NCI-H510A treated with DMSO at 0.1 percent for 48 hours (cell line): ENCODE data around the gene EVC.
A peak's percentile ranks its signal among the peaks of the same experiment; 100 is the strongest.

Experiments used
- DNase-seq: peaks from one replicate; lab custom pipeline; 2025; lab: John Stamatoyannopoulos, UW

Gene EVC

DNA sequence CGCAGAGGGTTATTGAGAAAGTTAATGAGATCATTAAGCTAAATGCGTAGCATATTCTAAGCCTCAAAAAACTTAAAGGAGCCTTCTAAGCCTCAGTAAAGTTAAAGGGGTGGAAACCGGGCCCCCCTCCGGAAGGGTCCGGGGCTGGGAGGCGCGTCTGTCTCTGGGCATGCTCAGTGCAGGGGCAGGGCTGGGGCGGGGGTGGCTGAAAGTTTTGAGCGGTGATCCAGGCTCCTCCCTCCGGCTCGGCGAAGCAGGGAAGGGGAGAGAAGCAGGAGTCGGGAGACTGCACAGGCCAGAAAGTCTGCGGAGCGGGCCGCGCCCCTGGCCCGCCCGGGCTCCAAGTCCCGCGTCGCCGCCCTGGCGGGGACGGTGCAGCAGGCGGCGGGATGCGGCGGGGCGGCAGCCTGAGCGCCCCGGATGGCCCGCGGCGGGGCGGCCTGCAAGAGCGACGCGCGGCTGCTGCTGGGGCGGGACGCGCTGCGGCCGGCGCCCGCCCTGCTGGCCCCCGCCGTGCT, at the start of gene EVC:
Gene EVC, plus strand, starts transcription at position 241 of the 518 bp plus-strand sequence. Its CDS starts 180 bp downstream, at position 421.
- DNase-seq = peak; percentile 23

GRCh38 chr4:5661237-5661636, 49.8 kb upstream of the EVC start:
- no peak for DNase-seq

DNA sequence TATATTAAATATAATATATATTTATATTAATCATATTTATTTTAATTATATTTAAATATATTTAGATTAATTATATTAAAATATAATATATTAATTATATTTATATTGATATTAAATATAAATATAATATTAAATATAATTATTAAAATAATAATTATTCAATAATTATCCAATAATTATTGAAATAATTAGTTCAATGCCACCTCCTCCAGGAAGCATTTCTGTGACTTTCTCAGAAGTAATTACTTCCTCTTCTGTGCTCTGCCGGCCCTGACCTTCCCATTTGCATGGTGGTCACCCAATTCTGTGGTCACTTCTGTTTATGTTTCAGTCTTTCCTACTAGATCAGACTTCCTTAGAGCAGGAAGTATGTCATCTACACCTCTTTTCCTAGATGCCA, 48.4 kb upstream of the EVC start:
- no peak for DNase-seq

DNA sequence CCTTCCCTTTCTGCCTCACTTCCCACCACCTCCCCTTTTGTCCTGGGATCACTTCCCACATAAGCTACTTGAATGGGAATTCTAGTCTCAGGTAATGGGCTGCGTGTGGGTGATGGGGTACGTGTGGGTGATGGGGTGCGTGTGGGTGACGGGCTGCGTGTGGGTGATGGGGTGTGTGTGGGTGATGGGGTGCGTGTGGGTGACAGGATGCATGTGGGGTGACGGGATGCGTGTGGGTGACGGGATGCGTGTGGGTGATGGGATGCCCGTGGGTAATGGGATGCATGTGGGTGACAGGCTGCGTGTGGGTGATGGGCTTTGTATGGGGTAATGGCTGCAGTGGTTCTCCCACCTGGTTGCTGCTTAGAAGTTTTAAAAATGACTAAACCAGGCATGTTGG, 46.2 kb upstream of the EVC start:
- DNase-seq = no peak

DNA sequence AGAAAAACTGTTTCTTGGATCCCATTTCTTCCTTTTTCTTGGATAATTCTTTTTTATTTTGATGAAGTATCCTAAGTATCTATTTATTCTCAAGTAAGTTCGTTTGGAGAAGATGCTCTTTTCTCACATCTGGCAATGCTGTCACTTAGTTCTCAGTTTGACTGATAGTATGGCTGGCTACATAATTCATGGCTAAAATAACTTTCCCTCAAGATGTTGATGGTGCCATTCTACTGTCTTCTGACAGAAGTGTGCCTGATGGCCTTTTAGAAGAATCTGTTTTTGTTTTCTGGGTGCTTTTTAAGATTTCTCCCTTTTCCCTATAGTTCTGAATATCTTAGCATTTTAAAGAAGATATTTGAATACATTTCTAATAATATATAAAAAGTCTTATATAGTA, 44.3 kb upstream of the EVC start:
- DNase-seq = no peak

DNA sequence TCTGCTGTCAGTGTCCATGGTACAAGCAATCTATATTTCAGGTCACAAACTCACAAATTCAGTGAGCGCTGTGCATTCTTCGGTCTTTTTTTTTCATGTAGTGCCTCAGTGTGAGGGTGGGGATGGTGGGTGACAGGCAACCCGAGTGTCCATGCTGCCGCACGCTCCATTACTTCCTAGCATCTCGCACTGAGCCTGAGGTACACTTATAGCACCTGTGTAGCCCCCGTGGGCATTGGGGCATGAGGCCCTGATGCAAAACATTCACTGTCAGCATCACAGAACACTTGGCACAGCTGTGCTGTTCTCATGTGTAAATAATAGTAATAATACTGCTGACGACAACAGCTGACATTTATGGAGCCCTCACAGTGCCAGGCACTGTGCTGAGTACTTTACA, 34.2 kb upstream of the EVC start:
- DNase-seq = no peak

GRCh38 chr4:5678977-5679376, 32.0 kb upstream of the EVC start:
- no peak for DNase-seq

DNA sequence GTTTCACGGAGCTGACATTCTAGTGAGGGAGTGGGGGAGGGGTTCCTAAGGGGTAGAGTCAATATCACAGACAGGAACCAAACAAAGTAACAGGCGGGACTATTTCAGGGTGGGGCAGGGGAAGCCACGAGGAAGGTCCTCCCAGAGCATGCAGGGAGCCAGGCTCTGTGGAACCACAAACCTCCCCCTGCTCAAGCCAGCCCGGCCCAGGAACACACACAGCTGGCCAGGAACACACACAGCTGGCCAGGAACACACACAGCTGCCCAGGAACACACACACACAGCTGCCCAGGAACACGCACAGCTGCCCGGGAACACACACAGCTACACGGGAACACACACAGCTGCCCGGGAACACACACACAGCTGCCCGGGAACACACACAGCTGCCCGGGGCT, 27.4 kb upstream of the EVC start:
- no peak for DNase-seq

GRCh38 chr4:5685296-5685695, 25.7 kb upstream of the EVC start:
- DNase-seq = no peak

- no peak for DNase-seq
These were observed 24.7 kb upstream of the EVC start for GRCh38 chr4:5686338-5686737.

- no peak for DNase-seq
These were observed 21.9 kb upstream of the EVC start for GRCh38 chr4:5689065-5689464.

DNA sequence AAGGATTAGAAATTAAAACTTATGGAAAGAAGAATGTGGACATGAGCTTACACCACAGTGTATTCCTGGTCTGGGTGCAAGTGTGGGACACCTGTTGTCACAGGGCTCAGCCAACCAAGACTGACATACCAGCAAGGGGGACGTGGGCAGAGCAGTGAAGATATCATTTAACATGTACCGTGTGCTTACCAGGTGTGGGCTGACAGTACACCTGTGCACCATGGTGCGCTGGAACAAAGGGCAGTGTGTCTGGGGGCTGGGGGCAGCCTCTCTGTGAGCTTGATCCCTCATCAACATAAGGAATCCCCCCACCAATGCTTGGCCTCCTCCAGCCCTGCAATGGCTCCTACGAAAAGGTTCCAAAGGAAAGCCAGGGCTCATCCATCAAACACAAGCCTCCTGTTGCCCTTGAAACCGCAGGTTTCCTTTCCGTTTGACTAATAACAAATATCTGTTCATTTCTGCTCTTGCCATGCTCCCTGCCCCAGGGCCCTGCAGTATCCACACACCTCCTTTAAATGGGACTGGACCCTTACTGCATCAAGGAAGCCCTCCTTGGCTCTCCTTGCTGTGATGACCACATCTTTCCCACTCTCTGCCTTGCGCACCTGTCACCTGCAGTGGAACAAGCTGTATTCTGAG, 19.4 kb upstream of the EVC start:
- no peak for DNase-seq

GRCh38 chr4:5693871-5694270, 17.1 kb upstream of the EVC start:
- no peak for DNase-seq

DNA sequence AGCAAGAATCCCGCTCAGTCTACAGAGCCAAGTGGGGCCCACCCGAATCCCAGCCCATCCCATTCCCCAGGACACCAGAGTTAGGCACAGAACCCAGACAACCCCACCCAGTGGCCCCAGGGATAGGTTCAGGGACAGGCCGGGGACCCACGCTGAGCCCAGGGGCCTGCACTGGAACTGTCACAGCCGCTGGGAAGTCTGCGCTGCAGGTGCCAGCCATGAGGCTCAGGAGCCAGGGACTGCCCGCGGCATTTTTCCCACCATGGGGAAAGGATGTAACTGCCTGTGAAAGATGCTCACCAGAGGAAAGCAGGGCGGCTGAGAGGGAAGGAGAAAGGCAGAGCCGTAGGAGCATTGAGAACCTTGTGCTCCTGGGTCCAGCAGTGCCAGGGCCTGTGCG, 14.7 kb upstream of the EVC start:
- no peak for DNase-seq

DNA sequence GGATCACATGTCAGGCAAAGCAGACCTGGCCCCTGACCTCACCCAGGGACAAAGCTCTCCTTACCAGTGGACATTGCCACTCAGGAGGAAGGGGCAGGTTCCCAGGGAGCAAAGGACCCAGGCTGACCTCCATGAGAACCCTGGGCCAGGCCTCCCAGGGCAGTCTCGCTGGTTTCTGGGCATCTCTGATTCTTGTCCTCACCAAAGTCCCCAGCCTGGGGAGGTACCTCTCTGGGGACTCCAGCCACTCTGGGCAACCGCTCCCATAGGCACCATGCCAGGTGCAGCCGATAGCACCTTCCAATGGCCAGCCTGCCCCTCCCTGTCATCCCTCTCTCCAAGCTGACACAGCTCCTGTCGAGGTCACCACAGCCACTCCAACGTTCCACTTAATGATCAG, 10.5 kb upstream of the EVC start:
- peak; percentile 58 for DNase-seq

GRCh38 chr4:5701971-5702370, 9.0 kb upstream of the EVC start:
- no peak for DNase-seq

- no peak for DNase-seq
These were observed 7.2 kb upstream of the EVC start for GRCh38 chr4:5703831-5704230.

DNA sequence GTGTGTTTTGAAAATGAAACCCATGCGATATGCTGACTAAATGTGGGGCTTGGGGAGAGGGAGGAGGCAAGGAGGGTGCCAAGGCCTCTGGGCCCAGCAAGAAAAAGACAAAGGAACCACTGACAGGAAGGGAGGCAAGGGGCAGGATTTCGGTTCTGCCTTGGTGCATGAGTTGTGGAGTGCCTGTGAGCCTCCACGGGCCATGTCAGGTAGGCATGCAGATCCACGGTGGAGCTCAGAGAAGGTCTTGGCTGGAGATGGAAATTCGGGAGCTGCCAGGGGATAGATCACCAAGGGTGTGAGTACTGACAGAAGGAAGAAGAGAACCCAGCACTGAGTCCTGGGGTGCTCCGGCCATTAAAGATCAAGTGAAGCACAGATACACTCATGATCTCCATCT, 6.7 kb upstream of the EVC start:
- no peak for DNase-seq

GRCh38 chr4:5705647-5706320, 5.2 kb upstream of the EVC start:
- DNase-seq = no peak

GRCh38 chr4:5706486-5707290, 4.3 kb upstream of the EVC start:
- DNase-seq = no peak

GRCh38 chr4:5707366-5707765, 3.6 kb upstream of the EVC start:
- no peak for DNase-seq

GRCh38 chr4:5707778-5708448, 3.1 kb upstream of the EVC start:
- DNase-seq = no peak
